Ishikawa (cell line): Measurements from ENCODE around the gene LAMTOR3.

Experiments
- CEBPB ChIP-seq: IDR thresholded peaks from 2 replicates; pipeline ENCODE4 v1.6.1; 2012
- CREB1 ChIP-seq: IDR thresholded peaks from 2 replicates; pipeline ENCODE4 v1.6.1; 2012; ENCODE audit warnings: low read depth
- EGR1 ChIP-seq: IDR thresholded peaks from 2 replicates; pipeline ENCODE4 v1.6.1; 2012
- EP300 ChIP-seq: IDR thresholded peaks from 2 replicates; pipeline ENCODE4 v1.6.1; 2012; ENCODE audit warnings: borderline replicate concordance
- FOXM1 ChIP-seq: IDR thresholded peaks from 2 replicates; pipeline ENCODE4 v1.6.1; 2012; ENCODE audit warnings: low read depth, borderline replicate concordance
- MAX ChIP-seq: IDR thresholded peaks from 2 replicates; pipeline ENCODE4 v1.6.1; 2012
- NFIC ChIP-seq: IDR thresholded peaks from 2 replicates; pipeline ENCODE4 v1.6.1; 2012
- RAD21 ChIP-seq: IDR thresholded peaks from 2 replicates; pipeline ENCODE4 v1.6.1; 2012; ENCODE audit warnings: low read depth
- TAF1 ChIP-seq: IDR thresholded peaks from 2 replicates; pipeline ENCODE4 v1.6.1; 2012; ENCODE audit warnings: low read depth, mild to moderate bottlenecking
- TEAD4 ChIP-seq: IDR thresholded peaks from 2 replicates; pipeline ENCODE4 v1.6.1; 2012
- USF1 ChIP-seq: IDR thresholded peaks from 2 replicates; pipeline ENCODE4 v1.6.1; 2012
- YY1 ChIP-seq: IDR thresholded peaks from 2 replicates; pipeline ENCODE4 v1.6.1; 2012; ENCODE audit warnings: low read depth
- ZBTB7A ChIP-seq: IDR thresholded peaks from 2 replicates; pipeline ENCODE4 v1.6.1; 2012; ENCODE audit warnings: low read depth

DNA sequence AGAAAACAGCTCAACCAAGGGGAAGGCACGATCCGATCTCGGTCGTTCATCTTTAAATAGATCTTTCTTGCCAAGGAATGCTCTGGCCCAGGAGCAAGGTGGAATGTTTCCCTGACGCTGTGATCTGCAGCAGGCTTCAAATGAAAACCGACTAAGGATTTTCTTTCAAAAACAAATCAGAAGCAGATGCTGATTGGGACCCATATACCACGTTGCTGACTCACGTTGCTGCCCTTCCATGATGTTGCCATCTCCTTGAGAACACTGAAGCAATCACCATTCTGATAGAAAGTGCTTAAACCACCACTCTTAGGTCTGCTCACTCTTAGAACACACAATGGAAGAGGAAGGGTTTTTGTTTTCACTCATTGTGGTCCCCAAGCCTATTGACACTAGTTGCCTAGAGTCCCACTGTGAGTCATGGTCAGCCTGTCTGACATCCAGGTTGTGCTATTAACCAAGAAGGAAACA lies 26.1 kb downstream of the LAMTOR3 start:
- no peak for TF ChIP-seq EP300
- TF ChIP-seq MAX, result no peak
- no peak for TF ChIP-seq EGR1
- TF ChIP-seq CREB1, result no peak
- TF ChIP-seq TAF1, result no peak
- TF ChIP-seq ZBTB7A, result no peak
- no peak for TF ChIP-seq NFIC
- TF ChIP-seq TEAD4, result no peak
- TF ChIP-seq CEBPB, result no peak
- no peak for TF ChIP-seq RAD21
- TF ChIP-seq YY1, result no peak
- no peak for TF ChIP-seq USF1
- no peak for TF ChIP-seq FOXM1
